HepG2 (cell line): Measurements from ENCODE around the gene STARD8. TPM values are rescaled to one million over a fixed set of nuclear protein-coding genes. Genes with fewer than 3 reads are reported as not detected.

ENCODE experiments used
- ATAC-seq: fragments of 200-7000 bp; cut with Tn5 transposase; 3 replicates; pipeline ENCODE4 v1.9.1; 2020; ENCODE audit warnings: mild to moderate bottlenecking, moderate library complexity
- BruUV-seq: library from RNA; stranded (reverse); fragments of 400-500 nt; replicated peaks from 2 replicates; lab custom pipeline; 2021; lab: Mats Ljungman, UMichigan
- CTCF ChIA-PET: fragments of 300-600 bp; formaldehyde crosslinking; extraction: SDS; loops from one replicate; lab custom pipeline; 2021; ENCODE audit warnings: low total read pairs, inconsistent platforms, low intra/inter-chr PET ratio; lab: Yijun Ruan, JAX
- POLR2A ChIA-PET: fragments of 350-600 bp; sonication (Branson Sonifier 250); formaldehyde crosslinking; loops from one replicate; lab custom pipeline; 2020; ENCODE audit warnings: antibody characterized with exemption, inconsistent platforms; lab: Yijun Ruan, JAX
- DNase-seq: peaks from one replicate; pipeline ENCODE4 v3.0.0-alpha.2; 2015; ENCODE audit warnings: low spot score
- FAIRE-seq: peaks from 3 replicates; lab custom pipeline; 2011; peaks lifted over from hg19 to GRCh38; lab: Jason Lieb, UNC
- H2AFZ ChIP-seq: one replicate; pipeline ENCODE4 v1.6.1; 2011; ENCODE audit warnings: low read length, inconsistent platforms
- H3K27ac ChIP-seq: fragments of 300-600 bp; 3 replicates; pipeline ENCODE4 v1.8.0; 2011; ENCODE audit warnings: mixed run types, mild to moderate bottlenecking, mixed read lengths, low read length, inconsistent platforms; ENCODE audit not compliant: insufficient read depth; ENCODE audit errors: extremely low read length
- H3K27me3 ChIP-seq, 2 experiments: fragments of 200-600 bp in 1 of 2; 2 replicates in 1 of 2; 3 replicates in 1 of 2; pipeline versions ENCODE4 v1.6.0 to v1.8.0; 2011; ENCODE audit warnings: low read length in 2 of 2, mild to moderate bottlenecking in 2 of 2, moderate library complexity in 2 of 2, inconsistent platforms in 1 of 2; ENCODE audit not compliant: insufficient read depth in 2 of 2, control insufficient read depth in 1 of 2
- H3K36me3 ChIP-seq, 2 experiments: fragments of 200-600 bp in 1 of 2; replicated peaks in 1 of 2; 2 replicates in 1 of 2; 3 replicates in 1 of 2; pipeline versions ENCODE4 v1.5.1 to v1.8.0; 2011; ENCODE audit warnings: low read length in 2 of 2, inconsistent platforms in 1 of 2; ENCODE audit not compliant: insufficient read depth in 2 of 2, control insufficient read depth in 1 of 2
- H3K4me1 ChIP-seq: 2 replicates; pipeline ENCODE4 v1.5.1; 2012; ENCODE audit warnings: low read length, inconsistent platforms; ENCODE audit not compliant: insufficient read depth
- H3K4me2 ChIP-seq: 2 replicates; pipeline ENCODE4 v1.6.0; 2011; ENCODE audit warnings: low read depth, low read length, inconsistent platforms
- H3K4me3 ChIP-seq, 3 experiments: fragments of 200-600 bp in 1 of 3; sonication (generic), shearing (Covaris generic) in 1 of 3; replicated peaks in 1 of 3; 2 replicates each; pipeline ENCODE4 v1.5.1; 2011 to 2016; ENCODE audit warnings: low read length in 3 of 3, inconsistent platforms in 2 of 3, low read depth in 2 of 3, mild to moderate bottlenecking in 2 of 3, control low read depth in 1 of 3, mixed read lengths in 1 of 3; ENCODE audit not compliant: insufficient read depth in 1 of 3
- H3K79me2 ChIP-seq: one replicate; pipeline ENCODE4 v1.6.1; 2011; ENCODE audit warnings: low read length, inconsistent platforms; ENCODE audit not compliant: insufficient read depth
- H3K9ac ChIP-seq: 2 replicates; pipeline ENCODE4 v1.6.0; 2011; ENCODE audit warnings: mild to moderate bottlenecking, low read depth, low read length, inconsistent platforms; ENCODE audit not compliant: insufficient read depth
- H3K9me3 ChIP-seq: 2 replicates; pipeline ENCODE4 v1.5.1; 2012; ENCODE audit warnings: mild to moderate bottlenecking, low read length
- H4K20me1 ChIP-seq: 2 replicates; pipeline ENCODE4 v1.6.0; 2011; ENCODE audit warnings: inconsistent platforms, mild to moderate bottlenecking, low read length, moderate library complexity; ENCODE audit not compliant: insufficient read depth
- HHEX ChIP-seq: IDR thresholded peaks from 2 replicates; pipeline ENCODE4 v1.6.1; 2016; ENCODE audit warnings: control low read depth
- MYNN ChIP-seq: sonication (generic); formaldehyde crosslinking; IDR thresholded peaks from 2 replicates; pipeline ENCODE4 v1.4.0; 2020; ENCODE audit warnings: mild to moderate bottlenecking, low read depth, missing genetic modification reagents
- PATZ1 ChIP-seq: sonication (generic); formaldehyde crosslinking; IDR thresholded peaks from 2 replicates; pipeline ENCODE4 v1.4.0; 2020; ENCODE audit warnings: missing genetic modification reagents
- RXRB ChIP-seq: IDR thresholded peaks from 2 replicates; pipeline ENCODE4 v1.6.1; 2016; ENCODE audit warnings: borderline replicate concordance, missing genetic modification reagents, missing compliant biosample characterization
- SALL1 ChIP-seq: sonication (generic); formaldehyde crosslinking; IDR thresholded peaks from 2 replicates; pipeline ENCODE4 v1.8.0; 2022; ENCODE audit warnings: mild to moderate bottlenecking, missing genetic modification reagents
- SKI ChIP-seq: fragments of 450-650 bp; IDR thresholded peaks from one replicate; pipeline ENCODE4 v1.6.1; 2018; ENCODE audit warnings: mild to moderate bottlenecking; ENCODE audit not compliant: partially characterized antibody
- SP4 ChIP-seq: sonication (generic); formaldehyde crosslinking; IDR thresholded peaks from 2 replicates; pipeline ENCODE4 v1.8.1; 2023; ENCODE audit warnings: mild to moderate bottlenecking, missing genetic modification reagents
- TCF12 ChIP-seq, 2 experiments: fragments of 450-650 bp in 1 of 2; sonication (generic) in 1 of 2; formaldehyde crosslinking in 1 of 2; IDR thresholded peaks; 2 replicates each; pipeline versions ENCODE4 v1.6.1 to v1.8.0; 2017 to 2022; ENCODE audit warnings: antibody characterized with exemption in 1 of 2, mild to moderate bottlenecking in 1 of 2, missing genetic modification reagents in 1 of 2, moderate library complexity in 1 of 2
- ZFAT ChIP-seq: sonication (generic); formaldehyde crosslinking; conservative IDR thresholded peaks from 2 replicates; pipeline ENCODE4 v1.8.1; 2023; ENCODE audit warnings: missing genetic modification reagents, inconsistent platforms
- ZKSCAN1 ChIP-seq: fragments of 150-350 bp; IDR thresholded peaks from 2 replicates; pipeline ENCODE4 v1.6.1; 2014; ENCODE audit warnings: low read length
- ZNF282 ChIP-seq: fragments of 450-650 bp; IDR thresholded peaks from 2 replicates; pipeline ENCODE4 v1.6.1; 2018; ENCODE audit not compliant: partially characterized antibody
- ZNF33B ChIP-seq: sonication (generic); formaldehyde crosslinking; IDR thresholded peaks from 2 replicates; pipeline ENCODE4 v1.5.1; 2020; ENCODE audit warnings: mild to moderate bottlenecking, missing genetic modification reagents
- ZNF441 ChIP-seq: sonication (generic); formaldehyde crosslinking; IDR thresholded peaks from 2 replicates; pipeline ENCODE4 v1.7.0; 2021; ENCODE audit warnings: missing genetic modification reagents, borderline replicate concordance
- ZNF564 ChIP-seq: sonication (generic); formaldehyde crosslinking; IDR thresholded peaks from 2 replicates; pipeline ENCODE4 v1.8.1; 2023; ENCODE audit warnings: mild to moderate bottlenecking, missing genetic modification reagents
- ZSCAN22 ChIP-seq: sonication (generic); formaldehyde crosslinking; IDR thresholded peaks from 2 replicates; pipeline ENCODE4 v1.4.0; 2020; ENCODE audit warnings: mild to moderate bottlenecking, missing genetic modification reagents
- ZSCAN9 ChIP-seq: IDR thresholded peaks from 2 replicates; pipeline ENCODE4 v1.6.1; 2016; ENCODE audit warnings: borderline replicate concordance
- WGBS: methylation state at CpG from one replicate; pipeline ENCODE4 v1.1.6; 2017; ENCODE audit warnings: low lambda C conversion rate; 5-methylcytosine and 5-hydroxymethylcytosine counted together
- in situ Hi-C: cut with HindIII; loops from 2 replicates; pipeline ENCODE4 v1.10.0; 2017; ENCODE audit warnings: low pct_unique_long_range_greater_than_20kb; ENCODE audit not compliant: extremely low pct_ligation_motif_present
- intact Hi-C: fragments of 100-400 bp; cut with micrococcal nuclease; formaldehyde crosslinking; loops from one replicate; pipeline ENCODE4 v1.10.0; 2022; ENCODE audit not compliant: unreplicated experiment
- polyA plus RNA-seq, 8 experiments: library from polyadenylated mRNA; depleted of rRNA in 3 of 8; stranded (reverse) in 7 of 8; unstranded in 1 of 8; fragments of >200 nt; fragmentation: Illumina TruSeq in 4 of 8; extraction: Trizol in 4 of 8; gene quantifications; 2 replicates each; pipeline versions ENCODE4 v1.2.1 to v1.2.3, GENCODE V29; 2011 to 2016; ENCODE audit warnings: low read depth in 4 of 8, missing spikeins in 1 of 8, mixed read lengths in 1 of 8; ENCODE audit not compliant: insufficient read depth in 1 of 8
- total RNA-seq, 5 experiments: library from RNA; depleted of rRNA; stranded (reverse); fragments of >200 nt; fragmentation: Illumina TruSeq; extraction: Trizol; gene quantifications; 2 replicates each; pipeline ENCODE4 v1.2.3, GENCODE V29; 2016; ENCODE audit warnings: low read depth in 1 of 5
- TF ChIP-seq, protein P1 (sequence below): IDR thresholded peaks from 2 replicates; pipeline ENCODE4 v1.6.1; 2016; ENCODE audit warnings: low read depth, control low read depth

The STARD8 gene
- total and polyA plus RNA-seq, 2 of the 13 experiments (the other 11 are each of a cell fraction or from before 2014, with no cell fraction given), result 0.02 to 0.09 TPM

DNA sequence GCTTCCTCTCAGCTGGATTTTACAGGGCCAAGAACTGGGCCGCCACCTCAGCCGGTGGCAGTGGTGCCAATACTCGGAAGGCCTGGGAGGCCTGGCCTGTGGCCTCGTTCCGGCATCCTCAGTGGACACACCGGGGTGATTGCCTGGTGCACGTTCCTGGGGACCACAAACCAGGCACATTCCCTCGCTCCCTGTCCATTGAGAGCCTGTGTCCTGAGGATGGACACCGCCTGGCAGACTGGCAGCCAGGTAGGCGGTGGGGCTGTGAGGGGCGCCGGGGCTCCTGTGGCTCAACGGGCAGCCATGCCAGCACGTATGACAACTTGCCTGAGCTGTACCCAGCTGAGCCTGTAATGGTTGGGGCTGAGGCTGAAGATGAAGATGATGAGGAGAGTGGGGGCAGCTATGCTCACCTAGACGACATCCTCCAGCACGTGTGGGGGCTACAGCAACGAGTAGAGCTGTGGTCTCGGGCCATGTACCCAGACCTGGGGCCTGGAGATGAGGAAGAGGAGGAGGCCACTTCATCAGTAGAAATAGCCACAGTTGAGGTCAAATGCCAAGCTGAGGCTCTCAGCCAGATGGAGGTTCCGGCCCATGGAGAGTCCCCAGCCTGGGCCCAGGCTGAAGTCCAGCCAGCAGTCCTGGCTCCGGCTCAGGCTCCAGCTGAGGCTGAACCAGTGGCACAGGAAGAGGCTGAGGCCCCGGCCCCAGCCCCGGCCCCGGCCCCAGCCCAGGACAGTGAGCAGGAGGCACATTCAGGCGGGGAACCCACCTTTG, 70.4 kb downstream of the STARD8 start:
- in situ Hi-C loops, result no loop called here
- H3K9ac ChIP-seq, result no peak overlapping the region
- H3K27ac ChIP-seq, result no peak overlapping the region
- no TSS peak for BruUV-seq
- H3K27me3 ChIP-seq, result no peaks in the 10 kb centered on the region
- H3K36me3 ChIP-seq, result no peaks in the 10 kb centered on the region
- intact Hi-C loops, result no loop called here
- 50% methylated on average over 2 of the region's 24 CpGs for WGBS
- FAIRE-seq (no peak), DNase-seq (no peak), ATAC-seq (no peak)
- H3K79me2 ChIP-seq, result no peaks in the 10 kb centered on the region
- H3K9me3 ChIP-seq, result no peaks in the 10 kb centered on the region
- H3K4me1 ChIP-seq, result no peaks in the 10 kb centered on the region
- no peak overlapping the region for H2AFZ ChIP-seq
- no peaks in the 10 kb centered on the region for H4K20me1 ChIP-seq
- TF ChIP-seq TCF12 (IDR thresholded peaks at IDR 0.05), result no peak
- no peak for TF ChIP-seq TCF12 (CRISPR knock-in tag; IDR thresholded peaks at IDR 0.05)
- TF ChIP-seq RXRB, result no peak
- TF ChIP-seq ZSCAN22 (CRISPR knock-in tag), result no peak
- TF ChIP-seq ZNF33B (CRISPR knock-in tag), result no peak
- TF ChIP-seq SKI, result no peak
- POLR2A ChIA-PET, result no interaction called here
- CTCF ChIA-PET, result no interaction called here
- H3K4me2 ChIP-seq, result no peak overlapping the region
- no peak overlapping the region for H3K4me3 ChIP-seq

- no CpG with 5 or more reads among the region's 10 CpGs for WGBS
- TF ChIP-seq SP4 (no peak), SALL1 (no peak), ZNF564 (CRISPR knock-in tag) (no peak), ZNF282 (no peak), HHEX (CRISPR knock-in tag) (no peak), ZSCAN9 (CRISPR knock-in tag) (no peak), ZFAT (CRISPR knock-in tag) (no peak), ZKSCAN1 (no peak), ZNF441 (CRISPR knock-in tag) (no peak), MYNN (CRISPR knock-in tag) (no peak), PATZ1 (CRISPR knock-in tag) (no peak)
- TF ChIP-seq, protein P1, sequence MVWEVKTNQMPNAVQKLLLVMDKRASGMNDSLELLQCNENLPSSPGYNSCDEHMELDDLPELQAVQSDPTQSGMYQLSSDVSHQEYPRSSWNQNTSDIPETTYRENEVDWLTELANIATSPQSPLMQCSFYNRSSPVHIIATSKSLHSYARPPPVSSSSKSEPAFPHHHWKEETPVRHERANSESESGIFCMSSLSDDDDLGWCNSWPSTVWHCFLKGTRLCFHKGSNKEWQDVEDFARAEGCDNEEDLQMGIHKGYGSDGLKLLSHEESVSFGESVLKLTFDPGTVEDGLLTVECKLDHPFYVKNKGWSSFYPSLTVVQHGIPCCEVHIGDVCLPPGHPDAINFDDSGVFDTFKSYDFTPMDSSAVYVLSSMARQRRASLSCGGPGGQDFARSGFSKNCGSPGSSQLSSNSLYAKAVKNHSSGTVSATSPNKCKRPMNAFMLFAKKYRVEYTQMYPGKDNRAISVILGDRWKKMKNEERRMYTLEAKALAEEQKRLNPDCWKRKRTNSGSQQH (CRISPR knock-in tag), result no peak
- DNase-seq (no peak), FAIRE-seq (no peak), ATAC-seq (no peak)
- H4K20me1 ChIP-seq, result no peaks in the 10 kb centered on the region
- H3K79me2 ChIP-seq, result no peaks in the 10 kb centered on the region
- in situ Hi-C loops, result no loop called here
- CTCF ChIA-PET, result no interaction called here
- no peak overlapping the region for H2AFZ ChIP-seq
- H3K4me2 ChIP-seq, result no peak overlapping the region
- BruUV-seq, result no TSS peak
- no peaks in the 10 kb centered on the region for H3K27me3 ChIP-seq
- no peak overlapping the region for H3K27ac ChIP-seq
- intact Hi-C loops, result no loop called here
- no peak overlapping the region for H3K4me3 ChIP-seq
- H3K4me1 ChIP-seq, result no peaks in the 10 kb centered on the region
- no peak overlapping the region for H3K9ac ChIP-seq
- no peaks in the 10 kb centered on the region for H3K9me3 ChIP-seq
- POLR2A ChIA-PET, result no interaction called here
- no peaks in the 10 kb centered on the region for H3K36me3 ChIP-seq
Observed at GRCh38 chrX:68718443-68718820, 71.0 kb downstream of the STARD8 start.
